ENCODE measurements around the gene GID4. TPM values are rescaled to one million over a fixed set of nuclear protein-coding genes. Genes with fewer than 3 reads are reported as not detected.

Gene GID4
- total RNA-seq, 2 donors from 2014 or later, result 11.0 to 19.1 TPM

DNA sequence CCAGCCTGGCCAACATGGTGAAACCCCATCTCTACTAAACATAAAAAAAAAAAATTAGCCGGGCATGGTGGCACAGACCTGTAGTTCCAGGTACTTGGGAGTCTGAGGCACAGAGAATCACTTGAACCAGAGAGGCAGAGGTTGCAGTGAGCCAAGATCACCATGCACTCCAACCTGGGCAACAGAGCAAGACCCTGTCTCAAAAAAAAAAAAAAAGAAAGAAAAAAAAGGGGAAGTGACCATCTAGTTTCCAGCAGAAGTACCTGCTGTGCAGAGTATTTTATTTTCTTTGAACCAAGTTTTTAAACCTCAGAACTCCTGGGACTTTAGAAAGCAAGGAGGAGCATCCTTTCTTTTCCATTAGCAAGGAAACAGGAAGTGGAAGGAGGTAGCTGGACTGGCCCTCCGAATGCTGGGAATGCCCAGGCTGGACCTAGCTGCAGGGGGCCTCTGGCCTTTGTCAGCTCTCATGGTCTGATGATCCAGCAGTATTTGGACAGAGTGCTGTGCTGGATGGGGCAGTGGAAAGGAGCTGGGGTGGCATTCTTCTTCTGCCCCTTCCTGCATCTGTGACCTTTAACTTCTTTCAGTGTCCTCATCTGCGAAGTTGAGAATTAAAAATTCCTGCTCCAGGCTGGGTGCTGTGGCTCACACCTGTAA, 6.6 kb downstream of the GID4 start:
- no peak for DNase-seq (ENCODE audit: low spot score)
- intact Hi-C loops (cut with DNase I), result no loop called here
- H3K4me3 ChIP-seq, result no peak overlapping the region
- no peaks in the 10 kb centered on the region for H3K36me3 ChIP-seq
- peaks cover 3% of the 10 kb centered on the region for H3K4me1 ChIP-seq (replicated peaks)
- no peaks in the 10 kb centered on the region for H3K27me3 ChIP-seq (replicated peaks; ENCODE audit: insufficient read depth)
- H3K9me3 ChIP-seq, result no peaks in the 10 kb centered on the region
- WGBS, result 84% methylated on average over 3 of the region's 3 CpGs
- no peak overlapping the region for H3K27ac ChIP-seq
- no peak for TF ChIP-seq POLR2A (IDR thresholded peaks at IDR 0.05)
- TF ChIP-seq CTCF (IDR thresholded peaks at IDR 0.05), result no peak
- TF ChIP-seq POLR2AphosphoS5 (IDR thresholded peaks at IDR 0.05), result no peak

- peak; percentile 59 for TF ChIP-seq POLR2AphosphoS5 (IDR thresholded peaks at IDR 0.05)
- TF ChIP-seq CTCF (IDR thresholded peaks at IDR 0.05), result no peak
- H3K27me3 ChIP-seq (replicated peaks; ENCODE audit: insufficient read depth), result no peaks in the 10 kb centered on the region
- DNase-seq (ENCODE audit: low spot score), result no peak
- WGBS, result 79% methylated on average over 6 of the region's 6 CpGs
- peaks cover 0 to 6% of the 10 kb centered on the region in 2 donors for H3K36me3 ChIP-seq
- intact Hi-C loops (cut with DNase I), result no loop called here
- H3K27ac ChIP-seq, result no peak overlapping the region
- no peaks in the 10 kb centered on the region for H3K9me3 ChIP-seq
- H3K4me3 ChIP-seq, result no peak overlapping the region
- no peaks in the 10 kb centered on the region for H3K4me1 ChIP-seq (replicated peaks)
These were observed 16.4 kb downstream of the GID4 start for GRCh38 chr17:18055597-18055996.

GRCh38 chr17:18056214-18056613, 17.0 kb downstream of the GID4 start:
- Histone ChIP-seq H3K36me3 (peaks cover 0 to 6% of the 10 kb centered on the region in 2 donors), H3K9me3 (no peaks in the 10 kb centered on the region), H3K4me1 (replicated peaks) (no peaks in the 10 kb centered on the region), H3K4me3 (no peak overlapping the region), H3K27ac (no peak overlapping the region), H3K27me3 (replicated peaks; ENCODE audit: insufficient read depth) (no peaks in the 10 kb centered on the region)
- TF ChIP-seq CTCF (IDR thresholded peaks at IDR 0.05) (no peak), POLR2AphosphoS5 (IDR thresholded peaks at IDR 0.05) (no peak), POLR2A (IDR thresholded peaks at IDR 0.05) (no peak)
- WGBS, result 96% methylated on average over 3 of the region's 3 CpGs
- intact Hi-C loops (cut with DNase I), result no loop called here
- DNase-seq (ENCODE audit: low spot score), result no peak

- intact Hi-C loops (cut with DNase I), result no loop called here
- Histone ChIP-seq H3K9me3 (no peaks in the 10 kb centered on the region), H3K4me1 (replicated peaks) (no peaks in the 10 kb centered on the region), H3K27me3 (replicated peaks; ENCODE audit: insufficient read depth) (no peaks in the 10 kb centered on the region), H3K27ac (no peak overlapping the region), H3K36me3 (peaks cover 0 to 6% of the 10 kb centered on the region in 2 donors), H3K4me3 (no peak overlapping the region)
- 83% methylated on average over 5 of the region's 5 CpGs for WGBS
- no peak for DNase-seq (ENCODE audit: low spot score)
- no peak for TF ChIP-seq CTCF (IDR thresholded peaks at IDR 0.05)
- TF ChIP-seq POLR2A (IDR thresholded peaks at IDR 0.05), result no peak
- no peak for TF ChIP-seq POLR2AphosphoS5 (IDR thresholded peaks at IDR 0.05)
These were observed 20.1 kb downstream of the GID4 start for GRCh38 chr17:18059283-18059682.

GRCh38 chr17:18064053-18064452, 24.8 kb downstream of the GID4 start:
- TF ChIP-seq CTCF (IDR thresholded peaks at IDR 0.05), result no peak
- TF ChIP-seq POLR2AphosphoS5 (IDR thresholded peaks at IDR 0.05), result no peak
- no peak for TF ChIP-seq POLR2A (IDR thresholded peaks at IDR 0.05)
- WGBS, result 78% methylated on average over 2 of the region's 2 CpGs
- Histone ChIP-seq H3K9me3 (no peaks in the 10 kb centered on the region), H3K4me1 (replicated peaks) (no peaks in the 10 kb centered on the region), H3K27ac (no peak overlapping the region), H3K4me3 (no peak overlapping the region), H3K27me3 (replicated peaks; ENCODE audit: insufficient read depth) (no peaks in the 10 kb centered on the region), H3K36me3 (peaks cover 0 to 1% of the 10 kb centered on the region in 2 donors)
- DNase-seq (ENCODE audit: low spot score), result no peak
- intact Hi-C loops (cut with DNase I), result no loop called here
